SK-N-SH (cell line): Measurements from ENCODE around the gene LIMS1. TPM values are rescaled to one million over a fixed set of nuclear protein-coding genes. Genes with fewer than 3 reads are reported as not detected.

Experiments
- CTCF ChIA-PET: fragments of 300-600, 350-600 bp; formaldehyde crosslinking; extraction: SDS; loops from one replicate; lab custom pipeline; 2021; lab: Yijun Ruan, JAX
- POLR2A ChIA-PET: fragments of 350-600 bp; sonication (Branson Sonifier 250); formaldehyde crosslinking; extraction: SDS; loops from one replicate; lab custom pipeline; 2020; ENCODE audit warnings: antibody characterized with exemption, inconsistent platforms; lab: Yijun Ruan, JAX
- DNase-seq: peaks from one replicate; pipeline ENCODE4 v3.0.0; 2012
- H2AFZ ChIP-seq: fragments of 200-600 bp; sonication (generic); 2 replicates; pipeline ENCODE4 v1.8.1; 2016; ENCODE audit warnings: antibody characterized with exemption, mild to moderate bottlenecking, low read depth
- H3F3A ChIP-seq: fragments of 200-600 bp; sonication (generic); replicated peaks from 2 replicates; pipeline ENCODE3; 2016; ENCODE audit warnings: antibody characterized with exemption, mild to moderate bottlenecking; ENCODE audit not compliant: insufficient read depth
- H3K27ac ChIP-seq, 2 experiments: fragments of 200-500 bp in 1 of 2; fragments of 200-600 bp in 1 of 2; sonication (Bioruptor generic) in 1 of 2; sonication (generic), shearing (Covaris generic) in 1 of 2; 2 replicates each; pipeline versions ENCODE4 v1.5.1 to v1.6.1; 2014 to 2016; ENCODE audit warnings: low read depth in 2 of 2, inconsistent platforms in 1 of 2, low read length in 1 of 2, mild to moderate bottlenecking in 1 of 2, mixed read lengths in 1 of 2
- H3K27me3 ChIP-seq: fragments of 200-600 bp; sonication (generic), shearing (Covaris generic); 2 replicates; pipeline ENCODE4 v1.6.1; 2016; ENCODE audit warnings: mixed run types; ENCODE audit not compliant: insufficient read depth
- H3K36me3 ChIP-seq, 2 experiments: fragments of 200-500 bp in 1 of 2; fragments of 200-600 bp in 1 of 2; sonication (Bioruptor generic) in 1 of 2; sonication (generic) in 1 of 2; replicated peaks in 1 of 2; 2 replicates each; pipeline versions ENCODE3 to v1.5.1; 2014 to 2016; ENCODE audit warnings: low read length in 1 of 2, mild to moderate bottlenecking in 1 of 2; ENCODE audit not compliant: insufficient read depth in 2 of 2, control insufficient read depth in 1 of 2
- H3K4me1 ChIP-seq, 2 experiments: fragments of 200-500 bp in 1 of 2; fragments of 200-600 bp in 1 of 2; sonication (Bioruptor generic) in 1 of 2; sonication (generic), shearing (Covaris generic) in 1 of 2; 2 replicates each; pipeline versions ENCODE4 v1.5.1 to v1.6.1; 2014 to 2016; ENCODE audit warnings: low read depth in 1 of 2, low read length in 1 of 2, mixed run types in 1 of 2; ENCODE audit not compliant: insufficient read depth in 2 of 2, control insufficient read depth in 1 of 2
- H3K4me2 ChIP-seq: fragments of 200-600 bp; sonication (generic), shearing (Covaris generic); 2 replicates; pipeline ENCODE4 v1.6.1; 2017; ENCODE audit warnings: mixed run types
- H3K4me3 ChIP-seq, 2 experiments: fragments of 200-500 bp in 1 of 2; fragments of 200-600 bp in 1 of 2; sonication (Bioruptor generic) in 1 of 2; sonication (generic), shearing (Covaris generic) in 1 of 2; 2 replicates each; pipeline versions ENCODE4 v1.5.1 to v1.8.1; 2014 to 2016; ENCODE audit warnings: low read depth in 2 of 2, inconsistent platforms in 1 of 2, low read length in 1 of 2, mild to moderate bottlenecking in 1 of 2, mixed read lengths in 1 of 2, moderate library complexity in 1 of 2
- H3K79me2 ChIP-seq: fragments of 200-600 bp; sonication (generic); 2 replicates; pipeline ENCODE4 v1.8.1; 2017; ENCODE audit warnings: mild to moderate bottlenecking; ENCODE audit not compliant: insufficient read depth
- H3K9ac ChIP-seq: fragments of 200-600 bp; sonication (generic); 2 replicates; pipeline ENCODE4 v1.6.1; 2017; ENCODE audit warnings: mixed run types
- H3K9me2 ChIP-seq: fragments of 200-600 bp; sonication (generic); 2 replicates; pipeline ENCODE4 v1.6.1; 2017; ENCODE audit warnings: mixed run types
- H3K9me3 ChIP-seq: fragments of 200-600 bp; sonication (generic); 2 replicates; pipeline ENCODE4 v1.6.1; 2017; ENCODE audit warnings: mixed run types, mild to moderate bottlenecking, moderate library complexity
- H4K20me1 ChIP-seq: fragments of 200-600 bp; sonication (generic); 2 replicates; pipeline ENCODE4 v1.6.1; 2017; ENCODE audit warnings: mild to moderate bottlenecking, mixed run types; ENCODE audit not compliant: insufficient read depth
- FOSL2 ChIP-seq: IDR thresholded peaks from 2 replicates; pipeline ENCODE4 v1.4.0; 2012; ENCODE audit warnings: low read depth, mild to moderate bottlenecking, moderate library complexity, borderline replicate concordance
- NFIC ChIP-seq: IDR thresholded peaks from 2 replicates; pipeline ENCODE4 v1.4.0; 2012; ENCODE audit warnings: borderline replicate concordance
- SIN3A ChIP-seq: IDR thresholded peaks from 2 replicates; pipeline ENCODE4 v1.6.1; 2012; ENCODE audit warnings: low read depth, mild to moderate bottlenecking, low read length, moderate library complexity, borderline replicate concordance
- TCF12 ChIP-seq: IDR thresholded peaks from 2 replicates; pipeline ENCODE4 v1.4.0; 2012
- WGBS: methylation state at CpG from one replicate; pipeline ENCODE4 v1.1.6; 2017; ENCODE audit warnings: low lambda C conversion rate; 5-methylcytosine and 5-hydroxymethylcytosine counted together
- polyA plus RNA-seq, 3 experiments: library from polyadenylated mRNA; depleted of rRNA; stranded (reverse); fragments of >200 nt; gene quantifications; 2 replicates each; pipeline ENCODE4 v1.2.3, GENCODE V29; 2012
- TF ChIP-seq, protein P1 (sequence below): fragments of 200-600 bp; sonication (generic); IDR thresholded peaks from 2 replicates; pipeline ENCODE4 v1.6.1; 2017; ENCODE audit warnings: antibody characterized with exemption, mild to moderate bottlenecking, moderate library complexity
- TF ChIP-seq, protein P2 (sequence below): IDR thresholded peaks from 2 replicates; pipeline ENCODE4; 2012

LIMS1 gene
- polyA plus RNA-seq, 1 of the 3 experiments (the other 2 are of a cell fraction), result 123 TPM

DNA sequence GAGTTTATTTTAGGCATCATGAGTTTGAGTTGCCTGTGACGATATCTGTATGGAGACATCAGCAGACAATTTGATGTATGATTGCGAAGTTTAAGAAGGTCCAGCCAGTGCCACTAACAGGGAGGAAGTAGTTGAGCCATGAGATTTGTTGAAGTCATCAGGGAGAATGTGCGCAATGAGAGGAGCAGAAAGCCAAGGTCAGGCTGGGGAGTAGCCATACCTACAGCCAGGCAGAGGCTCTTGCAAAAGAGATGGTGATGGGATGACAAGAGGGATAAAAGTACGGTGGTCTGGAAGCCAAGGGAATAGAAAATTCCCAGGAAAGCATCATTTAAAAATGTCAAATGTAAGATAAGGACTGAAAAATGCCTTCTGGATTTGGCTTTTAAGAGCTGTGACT lies 51.2 kb downstream of the LIMS1 start:
- Histone ChIP-seq H3K4me2 (no peak overlapping the region), H3K36me3 (no peaks in the 10 kb centered on the region), H3F3A (peaks cover 25% of the 10 kb centered on the region), H3K4me3 (no peak overlapping the region), H3K9me2 (no peaks in the 10 kb centered on the region), H4K20me1 (no peaks in the 10 kb centered on the region), H3K27me3 (no peaks in the 10 kb centered on the region), H3K9me3 (no peaks in the 10 kb centered on the region), H3K9ac (no peak overlapping the region), H3K27ac (peak overlapping the region in 1 of 2 experiments; percentile 89; a peak in 2 of 4 replicates), H3K4me1 (peaks cover 6 to 29% of the 10 kb centered on the region in 2 experiments), H3K79me2 (peaks cover 96% of the 10 kb centered on the region), H2AFZ (no peak overlapping the region)
- DNase-seq, result no peak
- TF ChIP-seq NFIC, result no peak
- TF ChIP-seq, protein P1, sequence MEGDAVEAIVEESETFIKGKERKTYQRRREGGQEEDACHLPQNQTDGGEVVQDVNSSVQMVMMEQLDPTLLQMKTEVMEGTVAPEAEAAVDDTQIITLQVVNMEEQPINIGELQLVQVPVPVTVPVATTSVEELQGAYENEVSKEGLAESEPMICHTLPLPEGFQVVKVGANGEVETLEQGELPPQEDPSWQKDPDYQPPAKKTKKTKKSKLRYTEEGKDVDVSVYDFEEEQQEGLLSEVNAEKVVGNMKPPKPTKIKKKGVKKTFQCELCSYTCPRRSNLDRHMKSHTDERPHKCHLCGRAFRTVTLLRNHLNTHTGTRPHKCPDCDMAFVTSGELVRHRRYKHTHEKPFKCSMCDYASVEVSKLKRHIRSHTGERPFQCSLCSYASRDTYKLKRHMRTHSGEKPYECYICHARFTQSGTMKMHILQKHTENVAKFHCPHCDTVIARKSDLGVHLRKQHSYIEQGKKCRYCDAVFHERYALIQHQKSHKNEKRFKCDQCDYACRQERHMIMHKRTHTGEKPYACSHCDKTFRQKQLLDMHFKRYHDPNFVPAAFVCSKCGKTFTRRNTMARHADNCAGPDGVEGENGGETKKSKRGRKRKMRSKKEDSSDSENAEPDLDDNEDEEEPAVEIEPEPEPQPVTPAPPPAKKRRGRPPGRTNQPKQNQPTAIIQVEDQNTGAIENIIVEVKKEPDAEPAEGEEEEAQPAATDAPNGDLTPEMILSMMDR, result no peak
- ChIA-PET CTCF (interaction anchor here (1.2 to 3.0 kb wide), 3 partner anchors 51 to 235 kb away, joined by 3 to 22 read pairs (median 14); partner anchors contain the start of gene LIMS1), POLR2A (no interaction called here)
- 97% methylated on average over 4 of the region's 4 CpGs for WGBS

DNA sequence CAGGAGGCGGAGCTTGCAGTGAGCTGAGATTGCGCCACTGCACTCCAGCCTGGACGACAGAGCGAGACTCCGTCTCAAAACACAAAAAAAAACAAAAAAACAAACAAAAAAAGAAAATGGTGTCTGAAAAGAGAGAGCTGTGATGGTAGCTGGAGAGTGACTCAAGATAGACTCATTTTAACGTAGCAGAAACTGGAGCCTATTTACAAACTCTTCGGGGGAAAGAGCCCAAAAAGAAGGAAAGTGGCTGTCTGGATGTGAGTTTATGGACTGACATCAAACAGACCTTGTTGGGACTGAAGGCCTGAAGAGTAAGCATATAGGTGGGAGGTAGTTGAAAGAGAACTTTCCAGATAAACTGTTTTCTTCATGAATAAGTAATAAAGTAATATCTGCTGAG lies 51.8 kb downstream of the LIMS1 start:
- no peaks in the 10 kb centered on the region for H3K9me2 ChIP-seq
- ChIA-PET CTCF (interaction anchor here (0.8 to 1.3 kb wide), 2 partner anchors 50 to 51 kb away, joined by 3 to 5 read pairs; no protein-coding TSS in a partner anchor), POLR2A (interaction anchor here (0.6 kb wide), 1 partner anchor 10 kb away, joined by 3 read pairs; no protein-coding TSS in a partner anchor)
- H3K27ac ChIP-seq, result peak overlapping the region in 1 of 2 experiments; percentile 89; a peak in 2 of 4 replicates
- DNase-seq, result no peak
- peaks cover 96% of the 10 kb centered on the region for H3K79me2 ChIP-seq
- H3K36me3 ChIP-seq, result no peaks in the 10 kb centered on the region
- WGBS, result 74% methylated on average over 7 of the region's 7 CpGs
- peaks cover 25% of the 10 kb centered on the region for H3F3A ChIP-seq
- no peak overlapping the region; the same call in 1 of the 2 replicates for H3K9ac ChIP-seq
- peaks cover 6 to 29% of the 10 kb centered on the region in 2 experiments for H3K4me1 ChIP-seq
- H2AFZ ChIP-seq, result no peak overlapping the region
- H3K9me3 ChIP-seq, result no peaks in the 10 kb centered on the region
- no peaks in the 10 kb centered on the region for H3K27me3 ChIP-seq
- H3K4me3 ChIP-seq, result no peak overlapping the region
- peak overlapping the region; percentile 43; the same call in 1 of the 2 replicates for H3K4me2 ChIP-seq
- peak; percentile 36; the same call in 1 of the 2 replicates for TF ChIP-seq FOSL2
- TF ChIP-seq, protein P1, result no peak
- H4K20me1 ChIP-seq, result no peaks in the 10 kb centered on the region

DNA sequence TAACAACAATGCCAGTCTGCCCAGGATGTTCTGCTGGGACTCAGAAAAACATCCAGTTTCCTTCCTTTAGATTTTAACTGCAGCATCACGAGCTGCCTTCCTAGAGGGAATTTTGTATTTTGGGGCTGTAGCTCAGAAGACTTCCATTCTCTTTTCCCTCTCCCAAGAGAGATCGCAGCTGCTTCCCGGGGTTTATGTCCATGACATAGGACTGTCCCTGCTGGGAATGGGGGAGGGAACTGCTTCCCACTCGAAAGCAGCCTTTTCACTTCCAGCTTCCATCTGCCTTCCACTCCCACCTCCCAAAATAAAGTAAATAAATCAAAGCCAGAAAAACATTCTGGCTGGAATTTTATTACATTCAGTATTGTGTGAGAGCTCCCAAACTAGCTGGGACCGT lies 52.4 kb downstream of the LIMS1 start:
- Histone ChIP-seq H3K9ac (no peak overlapping the region; the same call in 1 of the 2 replicates), H4K20me1 (no peaks in the 10 kb centered on the region), H3K27me3 (no peaks in the 10 kb centered on the region), H3K4me3 (no peak overlapping the region), H3K36me3 (no peaks in the 10 kb centered on the region), H3K4me1 (peaks cover 6 to 29% of the 10 kb centered on the region in 2 experiments), H3K27ac (peak overlapping the region; percentile 77 to 89; a peak in 3 of 4 replicates), H3K4me2 (peak overlapping the region; percentile 43), H2AFZ (no peak overlapping the region), H3K9me3 (no peaks in the 10 kb centered on the region), H3K79me2 (peaks cover 96% of the 10 kb centered on the region), H3F3A (peaks cover 25% of the 10 kb centered on the region), H3K9me2 (no peaks in the 10 kb centered on the region)
- CTCF ChIA-PET, result interaction anchor here (0.5 to 1.3 kb wide), 6 partner anchors 9 to 383 kb away, joined by 3 to 5 read pairs (median 3); no protein-coding TSS in a partner anchor
- WGBS, result 81% methylated on average over 5 of the region's 5 CpGs
- TF ChIP-seq TCF12, result no peak
- no peak for TF ChIP-seq SIN3A
- TF ChIP-seq, protein P2, sequence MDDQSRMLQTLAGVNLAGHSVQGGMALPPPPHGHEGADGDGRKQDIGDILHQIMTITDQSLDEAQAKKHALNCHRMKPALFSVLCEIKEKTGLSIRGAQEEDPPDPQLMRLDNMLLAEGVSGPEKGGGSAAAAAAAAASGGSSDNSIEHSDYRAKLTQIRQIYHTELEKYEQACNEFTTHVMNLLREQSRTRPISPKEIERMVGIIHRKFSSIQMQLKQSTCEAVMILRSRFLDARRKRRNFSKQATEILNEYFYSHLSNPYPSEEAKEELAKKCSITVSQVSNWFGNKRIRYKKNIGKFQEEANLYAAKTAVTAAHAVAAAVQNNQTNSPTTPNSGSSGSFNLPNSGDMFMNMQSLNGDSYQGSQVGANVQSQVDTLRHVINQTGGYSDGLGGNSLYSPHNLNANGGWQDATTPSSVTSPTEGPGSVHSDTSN, result no peak
- POLR2A ChIA-PET, result interaction anchor here (0.6 kb wide), 1 partner anchor 10 kb away, joined by 3 read pairs; no protein-coding TSS in a partner anchor
- no peak for DNase-seq
